T-cell (primary cell): Measurements from ENCODE around the gene HEATR5B. TPM values are rescaled to one million over a fixed set of nuclear protein-coding genes. Genes with fewer than 3 reads are reported as not detected.

Experiments
- ATAC-seq, 4 experiments: fragments of 200-7000 bp in 3 of 4; fragments of 150-1000 bp in 1 of 4; cut with Tn5 transposase; replicated peaks in 1 of 4; 1 replicate in 3 of 4; 2 replicates in 1 of 4; pipeline ENCODE4 v1.10.0; 2021; ENCODE audit warnings: moderate library complexity in 3 of 4, mild to moderate bottlenecking in 2 of 4, moderate number of reproducible peaks in 1 of 4
- CTCF ChIA-PET, 2 donors: fragments of 300-600 bp; sonication (Branson Sonifier 250); formaldehyde crosslinking; loops; one replicate each; lab custom pipeline; 2022; ENCODE audit warnings: antibody characterized with exemption in 2 of 2; lab: Charles Lee
- POLR2A ChIA-PET, 2 donors: fragments of 300-600 bp; sonication (Branson Sonifier 250); formaldehyde crosslinking; loops; one replicate each; lab custom pipeline; 2022; ENCODE audit warnings: antibody characterized with exemption in 2 of 2; lab: Charles Lee
- DNase-seq, 35 experiments: peaks; one replicate each; pipeline versions ENCODE4 v3.0.0 to v3.0.0-alpha.2; 2013 to 2023
- H3K27ac ChIP-seq: one replicate; pipeline ENCODE4 v1.5.1; 2013; ENCODE audit warnings: low read length
- H3K27me3 ChIP-seq, 2 experiments: replicated peaks in 1 of 2; 1 replicate in 1 of 2; 2 replicates in 1 of 2; pipeline versions ENCODE4 v1.6.1 to v1.7.0; 2013; ENCODE audit warnings: low read length in 1 of 2, mixed read lengths in 1 of 2; ENCODE audit not compliant: control insufficient read depth in 2 of 2, insufficient read depth in 2 of 2; ENCODE audit errors: extremely low read depth in 1 of 2
- H3K36me3 ChIP-seq, 2 donors: 1 replicate in 1 of 2; 2 replicates in 1 of 2; pipeline versions ENCODE4 v1.6.1 to v1.7.0; 2013; ENCODE audit warnings: low read length in 1 of 2; ENCODE audit not compliant: control insufficient read depth in 2 of 2, insufficient read depth in 1 of 2; ENCODE audit errors: extremely low read depth in 1 of 2
- H3K4me1 ChIP-seq, 2 experiments: 1 replicate in 1 of 2; 2 replicates in 1 of 2; pipeline versions ENCODE4 v1.6.1 to v1.7.0; 2013; ENCODE audit warnings: low read length in 2 of 2, mixed read lengths in 1 of 2; ENCODE audit not compliant: insufficient read depth in 2 of 2, control insufficient read depth in 1 of 2; ENCODE audit errors: extremely low read depth in 1 of 2
- H3K4me3 ChIP-seq, 2 donors: 1 replicate in 1 of 2; 2 replicates in 1 of 2; pipeline versions ENCODE4 v1.5.1 to v1.7.0; 2013; ENCODE audit warnings: mild to moderate bottlenecking in 2 of 2, low read length in 1 of 2, moderate library complexity in 1 of 2; ENCODE audit not compliant: control insufficient read depth in 1 of 2; ENCODE audit errors: extremely low read depth in 1 of 2
- H3K9me3 ChIP-seq: 2 replicates; pipeline ENCODE4 v1.7.0; 2013
- H3K27ac Mint-ChIP-seq, 2 donors: one replicate each; pipeline ENCODE4 v1.8.0; 2020 to 2021; ENCODE audit warnings: mild to moderate bottlenecking in 2 of 2, mixed read lengths in 2 of 2
- H3K27me3 Mint-ChIP-seq, 2 donors: one replicate each; pipeline ENCODE4 v1.8.0; 2021 to 2022; ENCODE audit warnings: mixed read lengths in 2 of 2
- H3K36me3 Mint-ChIP-seq: one replicate; pipeline ENCODE4 v1.8.0; 2021; ENCODE audit warnings: mixed read lengths
- H3K4me1 Mint-ChIP-seq, 3 donors: one replicate each; pipeline ENCODE4 v1.8.0; 2020 to 2022; ENCODE audit warnings: mixed read lengths in 3 of 3, mild to moderate bottlenecking in 1 of 3
- H3K4me3 Mint-ChIP-seq, 3 donors: one replicate each; pipeline ENCODE4 v1.8.0; 2020 to 2022; ENCODE audit warnings: mild to moderate bottlenecking in 3 of 3, mixed read lengths in 3 of 3, moderate library complexity in 3 of 3
- H3K9me3 Mint-ChIP-seq, 3 donors: one replicate each; pipeline ENCODE4 v1.8.0; 2020 to 2022; ENCODE audit warnings: mixed read lengths in 3 of 3
- WGBS: methylation state at CpG from one replicate; pipeline ENCODE4 v1.1.5; 2013; ENCODE audit warnings: missing lambda C conversion rate; ENCODE audit not compliant: insufficient coverage; 5-methylcytosine and 5-hydroxymethylcytosine counted together
- total RNA-seq, 35 experiments: library from RNA in 6 of 35; stranded (reverse) in 6 of 35; fragments of 120-200 nt in 1 of 35; gene quantifications; one replicate each; pipeline versions ENCODE4 v1.2.1 to v1.2.4 and lab custom pipeline; 2013 to 2026

The HEATR5B gene
- total RNA-seq, 5 donors from 2014 or later (not counting 1 experiment from before 2014, with no cell fraction given): 35.5 to 41.2 (median 41.0) TPM

DNA sequence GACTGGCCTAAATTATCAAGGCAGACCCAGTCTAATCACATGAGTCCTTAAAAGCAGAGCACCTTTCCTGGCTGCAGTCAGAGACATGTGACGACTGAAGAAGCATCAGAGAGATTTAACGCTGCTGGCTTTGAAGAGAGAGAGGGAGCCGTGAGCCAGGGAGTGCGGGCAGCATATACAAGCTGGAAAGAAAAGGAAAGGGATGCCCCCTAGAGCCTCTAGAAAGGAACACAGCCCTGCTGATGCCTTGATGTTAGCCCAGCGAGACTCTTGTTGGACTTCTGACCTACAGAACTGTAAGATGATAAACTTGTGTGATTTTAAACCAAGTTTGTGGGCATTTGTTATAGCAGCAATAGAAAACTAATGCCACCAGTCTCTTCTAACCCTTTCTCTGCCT is 58.1 kb downstream of the HEATR5B start:
- Histone ChIP-seq H3K9me3 (no peaks in the 10 kb centered on the region), H3K36me3 (peaks cover 0 to 65% of the 10 kb centered on the region in 2 donors), H3K27ac (no peak overlapping the region), H3K4me1 (no peaks in the 10 kb centered on the region), H3K27me3 (no peaks in the 10 kb centered on the region), H3K4me3 (no peak overlapping the region)
- no peaks in the 10 kb centered on the region for H3K9me3 Mint-ChIP-seq
- no peak overlapping the region for H3K27ac Mint-ChIP-seq
- H3K4me1 Mint-ChIP-seq: peaks cover 0 to 5% (median 0%) of the 10 kb centered on the region in 3 donors
- 86% methylated on average over 5 of the region's 5 CpGs for WGBS
- POLR2A ChIA-PET: no interaction called here
- ATAC-seq (no peak), DNase-seq (no peak)
- CTCF ChIA-PET: no interaction called here
- no peaks in the 10 kb centered on the region for H3K27me3 Mint-ChIP-seq
- H3K4me3 Mint-ChIP-seq: no peak overlapping the region
- H3K36me3 Mint-ChIP-seq: peaks cover 58% of the 10 kb centered on the region

DNA sequence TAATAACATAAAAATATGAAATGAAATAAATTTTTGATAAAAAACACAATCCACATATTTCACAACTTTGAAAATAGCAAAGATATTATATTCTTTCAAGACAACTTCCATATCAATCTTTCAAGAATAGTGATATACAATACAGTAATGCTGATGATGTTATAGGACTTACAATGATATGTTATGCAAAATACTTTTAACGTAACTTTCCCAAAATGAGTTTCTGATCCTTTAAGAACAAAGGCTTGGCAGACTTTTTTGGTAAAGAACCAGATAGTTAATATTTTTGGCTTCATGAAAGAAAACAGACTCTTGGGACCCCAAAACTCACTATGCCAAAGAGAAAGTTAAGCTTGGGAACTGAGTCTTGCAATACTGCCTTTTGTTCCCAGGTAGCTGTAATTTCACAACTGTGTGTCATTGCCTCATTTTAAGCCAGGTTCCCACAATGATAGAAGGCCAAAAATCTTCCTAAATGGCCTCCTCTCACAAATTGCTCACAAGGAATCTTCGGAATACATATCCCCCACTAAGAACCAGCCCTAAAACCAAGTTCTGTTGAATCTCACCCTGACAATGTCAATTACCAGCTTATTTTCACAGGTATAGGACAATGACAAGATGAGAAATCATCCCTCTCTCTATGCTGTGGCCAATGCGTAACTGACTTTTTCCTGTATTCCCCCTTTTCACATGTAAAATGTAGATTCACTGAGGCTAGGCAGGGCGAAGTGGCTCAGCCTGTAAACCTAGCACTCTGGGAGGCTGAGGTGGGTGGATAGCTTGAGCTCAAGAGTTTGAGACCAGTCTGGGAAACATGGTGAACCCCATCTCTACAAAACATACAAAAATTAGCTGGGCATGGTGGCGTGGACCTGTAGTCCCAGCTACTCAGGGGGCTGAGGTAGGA is 63.0 kb downstream of the HEATR5B start:
- Histone ChIP-seq H3K36me3 (peaks cover 7 to 71% of the 10 kb centered on the region in 2 donors), H3K27ac (no peak overlapping the region), H3K9me3 (no peaks in the 10 kb centered on the region), H3K4me1 (no peaks in the 10 kb centered on the region), H3K27me3 (no peaks in the 10 kb centered on the region), H3K4me3 (no peak overlapping the region)
- DNase-seq: no peak
- Mint-ChIP-seq H3K27me3 (no peaks in the 10 kb centered on the region), H3K9me3 (no peaks in the 10 kb centered on the region), H3K27ac (no peak overlapping the region), H3K4me3 (no peak overlapping the region), H3K36me3 (peaks cover 53% of the 10 kb centered on the region), H3K4me1 (peaks cover 0 to 5% (median 0%) of the 10 kb centered on the region in 3 donors)
- WGBS: 100% methylated on average over 1 of the region's 5 CpGs
- CTCF ChIA-PET: no interaction called here
- POLR2A ChIA-PET: no interaction called here
- ATAC-seq: no peak

DNA sequence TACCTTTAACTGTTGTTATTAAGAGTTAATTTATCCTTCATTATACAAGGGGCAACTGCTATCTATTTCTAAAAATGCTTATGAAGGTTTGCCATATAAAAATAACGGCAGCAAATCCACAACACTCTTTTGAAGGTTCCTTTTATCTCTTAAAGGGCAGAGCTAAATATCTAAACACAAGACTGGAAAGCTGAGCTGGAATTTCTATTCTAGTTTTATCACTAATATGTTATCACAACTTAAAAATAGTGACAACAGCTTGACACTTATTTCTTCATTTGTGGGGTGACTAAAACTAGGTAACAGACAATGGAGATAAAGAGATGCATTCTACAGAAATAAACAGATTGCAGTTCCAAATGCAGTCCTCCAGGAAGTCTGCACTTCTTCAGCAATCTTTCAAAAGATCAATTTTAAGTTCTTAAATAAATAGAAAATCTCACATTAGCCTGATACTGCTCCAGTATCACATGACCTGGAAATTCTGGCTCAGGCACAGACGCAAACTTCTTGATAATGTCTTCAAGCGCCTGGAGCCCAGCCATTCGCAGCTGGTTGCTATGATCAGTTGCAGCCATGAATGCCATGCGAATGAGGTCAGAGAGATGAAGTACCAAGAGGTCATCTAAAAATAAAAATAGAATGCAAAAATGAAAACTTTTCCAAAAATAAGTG is 63.8 kb downstream of the HEATR5B start:
- Mint-ChIP-seq H3K9me3 (no peaks in the 10 kb centered on the region), H3K36me3 (peaks cover 52% of the 10 kb centered on the region), H3K27me3 (no peaks in the 10 kb centered on the region), H3K4me3 (no peak overlapping the region), H3K4me1 (peaks cover 0 to 5% (median 0%) of the 10 kb centered on the region in 3 donors), H3K27ac (no peak overlapping the region)
- H3K27ac ChIP-seq: no peak overlapping the region
- H3K36me3 ChIP-seq: peaks cover 7 to 73% of the 10 kb centered on the region in 2 donors
- ATAC-seq (no peak), DNase-seq (no peak)
- H3K4me1 ChIP-seq: no peaks in the 10 kb centered on the region
- no peak overlapping the region for H3K4me3 ChIP-seq
- H3K9me3 ChIP-seq: no peaks in the 10 kb centered on the region
- WGBS: 100% methylated on average over 2 of the region's 5 CpGs
- no peaks in the 10 kb centered on the region for H3K27me3 ChIP-seq
- CTCF ChIA-PET: no interaction called here
- POLR2A ChIA-PET: no interaction called here

DNA sequence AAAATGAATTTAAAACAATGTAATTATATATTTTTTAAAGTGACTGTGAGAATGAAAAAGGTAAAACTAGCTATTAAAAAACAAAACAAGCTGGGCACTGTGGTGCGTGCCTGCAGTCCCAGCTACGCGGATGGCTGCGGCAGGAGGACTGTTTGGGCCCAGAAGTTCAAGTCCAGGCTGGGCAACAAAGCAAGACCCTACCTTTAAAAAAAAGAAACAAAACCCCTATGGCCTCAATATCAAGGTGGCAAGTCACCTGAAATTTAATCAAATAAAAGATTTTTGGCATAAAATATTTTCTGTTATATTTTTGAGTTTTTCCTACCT is 70.9 kb downstream of the HEATR5B start:
- Histone ChIP-seq H3K27ac (no peak overlapping the region), H3K9me3 (no peaks in the 10 kb centered on the region), H3K4me3 (no peak overlapping the region), H3K27me3 (no peaks in the 10 kb centered on the region), H3K4me1 (no peaks in the 10 kb centered on the region), H3K36me3 (peaks cover 11 to 65% of the 10 kb centered on the region in 2 donors)
- WGBS: no CpG with 5 or more reads among the region's 4 CpGs
- ATAC-seq (no peak), DNase-seq (no peak)
- H3K36me3 Mint-ChIP-seq: peaks cover 48% of the 10 kb centered on the region
- no peaks in the 10 kb centered on the region for H3K9me3 Mint-ChIP-seq
- ChIA-PET CTCF (interaction anchor here in 1 of 2 donors (0.6 kb wide), 1 partner anchor 51 kb away, joined by 3 read pairs; no protein-coding TSS in a partner anchor), POLR2A (no interaction called here)
- H3K27ac Mint-ChIP-seq: peak overlapping the region in 1 of 2 donors; percentile 75
- peak overlapping the region in 1 of 3 donors; percentile 54 for H3K4me3 Mint-ChIP-seq
- H3K4me1 Mint-ChIP-seq: peaks cover 13 to 15% (median 15%) of the 10 kb centered on the region in 3 donors
- H3K27me3 Mint-ChIP-seq: no peaks in the 10 kb centered on the region

DNA sequence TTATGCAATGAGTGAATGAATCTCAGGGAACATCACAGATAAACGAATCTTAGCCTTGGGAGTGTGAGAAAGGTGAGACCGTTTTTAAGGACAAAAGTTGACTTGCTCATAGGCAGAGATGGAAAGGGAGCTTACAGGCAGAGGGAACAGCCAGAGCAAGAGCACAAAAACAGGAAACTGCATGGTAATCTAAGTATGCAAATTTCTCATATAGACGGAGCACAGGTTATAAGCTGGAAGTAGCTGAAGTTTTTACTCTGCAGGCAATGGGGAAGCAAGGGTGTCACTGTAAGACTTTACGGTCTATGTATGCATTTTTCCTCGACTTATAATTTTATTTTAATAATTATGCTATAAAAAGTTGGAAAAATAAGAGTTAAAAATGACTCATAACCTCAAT is 73.0 kb downstream of the HEATR5B start:
- ATAC-seq: peak in 2 of 4 experiments; percentile 44 to 45
- no peaks in the 10 kb centered on the region for H3K4me1 ChIP-seq
- H3K27ac ChIP-seq: no peak overlapping the region
- Mint-ChIP-seq H3K27me3 (no peaks in the 10 kb centered on the region), H3K4me3 (peak overlapping the region in 1 of 3 donors; percentile 36), H3K36me3 (peaks cover 44% of the 10 kb centered on the region), H3K4me1 (peaks cover 13 to 15% (median 15%) of the 10 kb centered on the region in 3 donors), H3K27ac (peak overlapping the region; percentile 86 to 92), H3K9me3 (no peaks in the 10 kb centered on the region)
- 76% methylated on average over 2 of the region's 5 CpGs for WGBS
- no peak overlapping the region for H3K4me3 ChIP-seq
- H3K36me3 ChIP-seq: peaks cover 4 to 66% of the 10 kb centered on the region in 2 donors
- CTCF ChIA-PET: interaction anchor here in 1 of 2 donors (0.6 kb wide), 1 partner anchor 617 kb away, joined by 3 read pairs; no protein-coding TSS in a partner anchor
- H3K9me3 ChIP-seq: no peaks in the 10 kb centered on the region
- POLR2A ChIA-PET: interaction anchor here (0.6 to 0.7 kb wide), 2 partner anchors 20 to 28 kb away, joined by 3 to 5 read pairs; no protein-coding TSS in a partner anchor
- DNase-seq: no peak
- H3K27me3 ChIP-seq: no peaks in the 10 kb centered on the region

DNA sequence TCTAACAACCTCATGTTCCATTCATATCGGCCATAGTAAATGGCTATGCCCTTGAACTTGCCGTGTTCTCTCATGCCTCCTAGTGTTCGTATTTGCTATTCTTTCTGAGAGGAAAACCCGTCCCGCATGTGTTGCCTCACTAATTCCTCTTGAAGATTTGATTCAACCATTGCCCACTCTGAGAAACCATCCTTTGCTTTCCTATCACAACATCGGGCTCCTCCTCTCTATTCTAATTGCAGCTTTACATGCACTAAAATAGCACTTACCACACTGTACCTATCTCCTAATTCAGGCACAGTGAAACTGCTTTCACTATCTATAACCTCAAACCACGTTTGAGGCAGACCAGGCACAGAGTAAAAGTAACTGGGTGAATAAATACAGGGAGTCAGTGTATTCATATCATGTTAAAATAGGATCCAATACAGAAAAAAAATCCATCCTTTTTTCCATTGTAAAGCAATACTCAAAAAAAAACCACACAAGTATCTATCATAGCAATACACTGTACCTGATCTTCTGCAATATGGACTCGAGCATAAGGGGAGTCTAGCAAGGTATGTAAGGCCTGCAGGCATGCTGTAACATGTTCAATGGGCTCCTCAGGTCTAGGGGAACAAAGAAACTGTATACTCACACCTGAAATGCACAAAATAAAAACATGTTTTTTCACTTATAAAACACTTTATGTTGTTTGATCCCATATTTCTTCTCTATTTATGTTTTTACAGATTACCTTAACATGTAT is 78.9 kb downstream of the HEATR5B start:
- POLR2A ChIA-PET: no interaction called here
- H3K4me1 ChIP-seq: no peaks in the 10 kb centered on the region
- peak overlapping the region in 1 of 3 donors; percentile 3 for H3K4me3 Mint-ChIP-seq
- H3K27me3 ChIP-seq: no peaks in the 10 kb centered on the region
- CTCF ChIA-PET: interaction anchor here in 1 of 2 donors (0.6 kb wide), 1 partner anchor 49 kb away, joined by 10 read pairs; no protein-coding TSS in a partner anchor
- WGBS: 73% methylated on average over 6 of the region's 8 CpGs
- DNase-seq: peak in 7 of 35 experiments; percentile 1 to 37 (median 11)
- H3K27ac Mint-ChIP-seq: peak overlapping the region; percentile 58 to 62
- no peaks in the 10 kb centered on the region for H3K9me3 ChIP-seq
- H3K36me3 ChIP-seq: peaks cover 4 to 80% of the 10 kb centered on the region in 2 donors
- peak; percentile 37 to 76 (median 54) for ATAC-seq
- no peaks in the 10 kb centered on the region for H3K9me3 Mint-ChIP-seq
- peaks cover 8 to 12% (median 10%) of the 10 kb centered on the region in 3 donors for H3K4me1 Mint-ChIP-seq
- no peak overlapping the region for H3K27ac ChIP-seq
- peaks cover 48% of the 10 kb centered on the region for H3K36me3 Mint-ChIP-seq
- no peak overlapping the region for H3K4me3 ChIP-seq
- no peaks in the 10 kb centered on the region for H3K27me3 Mint-ChIP-seq
